Mononuclear cell (primary cell): ENCODE results near the gene WWOX. TPM values are rescaled to one million over a fixed set of nuclear protein-coding genes. Genes with fewer than 3 reads are reported as not detected.

Source experiments
- H3K27me3 ChIP-seq: 2 replicates; pipeline ENCODE4 v1.6.0; 2011; ENCODE audit warnings: low read length, control low read depth; ENCODE audit not compliant: insufficient read depth
- H3K4me1 ChIP-seq: 2 replicates; pipeline ENCODE4 v1.5.1; 2011; ENCODE audit warnings: mild to moderate bottlenecking, low read length, control low read depth; ENCODE audit not compliant: insufficient read depth
- H3K4me3 ChIP-seq: 2 replicates; pipeline ENCODE4 v1.5.1; 2011; ENCODE audit warnings: mild to moderate bottlenecking, low read length, moderate library complexity
- H3K9me3 ChIP-seq: 2 replicates; pipeline ENCODE4 v1.5.1; 2011; ENCODE audit warnings: low read depth, mild to moderate bottlenecking, control low read depth, low read length
- total RNA-seq: library from RNA; depleted of rRNA; stranded (reverse); fragments of >200 nt; gene quantifications from one replicate; pipeline ENCODE4 v1.2.3, GENCODE V29; 2012

WWOX gene
- total RNA-seq, 1 donor, result 22.7 TPM

DNA sequence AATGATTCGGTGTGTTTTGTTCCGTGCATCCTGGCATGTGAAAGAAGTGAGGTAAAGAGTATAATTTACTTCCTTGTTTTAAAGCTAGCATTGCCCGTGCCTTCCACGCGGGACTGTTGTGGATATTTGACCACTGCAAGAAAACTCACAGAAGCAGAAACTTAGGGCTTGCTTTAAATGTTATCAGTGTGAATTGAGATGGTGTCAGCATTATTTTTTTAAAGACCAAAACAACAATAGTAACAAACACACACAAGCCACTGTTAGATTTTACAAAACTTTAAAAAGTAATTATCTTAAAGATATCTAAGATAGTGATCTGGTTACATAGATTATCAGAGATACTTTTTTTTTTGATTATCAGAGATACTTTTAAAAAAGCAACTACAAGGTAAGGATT is 47.4 kb downstream of the WWOX start:
- no peaks in the 10 kb centered on the region for H3K4me1 ChIP-seq
- no peak overlapping the region for H3K4me3 ChIP-seq
- no peaks in the 10 kb centered on the region for H3K9me3 ChIP-seq
- no peaks in the 10 kb centered on the region for H3K27me3 ChIP-seq

DNA sequence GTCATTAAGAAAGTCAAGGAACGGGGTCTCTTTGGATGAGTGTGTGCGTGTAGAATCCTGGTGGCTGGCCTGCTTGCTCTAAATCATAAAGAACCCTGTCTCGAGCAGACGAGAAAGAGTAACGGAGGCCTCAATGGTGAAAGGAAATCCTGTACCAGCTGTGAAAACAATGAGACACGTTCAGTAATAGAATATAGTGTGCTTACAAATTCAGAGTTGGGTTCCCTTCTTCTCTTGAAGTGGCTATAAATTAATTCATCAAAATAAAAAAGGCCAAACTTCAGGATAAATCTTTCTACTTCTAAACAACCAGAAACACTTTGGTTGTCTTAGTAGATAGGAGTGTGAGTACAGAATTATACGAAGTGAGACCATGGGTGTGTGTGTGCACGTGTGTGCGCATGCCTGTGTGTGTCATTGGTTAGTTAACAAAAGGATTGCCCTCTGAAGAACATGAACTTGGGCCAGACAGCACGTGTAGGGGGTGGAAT is 48.5 kb downstream of the WWOX start:
- Histone ChIP-seq H3K4me3 (no peak overlapping the region), H3K27me3 (no peaks in the 10 kb centered on the region), H3K9me3 (no peaks in the 10 kb centered on the region), H3K4me1 (no peaks in the 10 kb centered on the region)

DNA sequence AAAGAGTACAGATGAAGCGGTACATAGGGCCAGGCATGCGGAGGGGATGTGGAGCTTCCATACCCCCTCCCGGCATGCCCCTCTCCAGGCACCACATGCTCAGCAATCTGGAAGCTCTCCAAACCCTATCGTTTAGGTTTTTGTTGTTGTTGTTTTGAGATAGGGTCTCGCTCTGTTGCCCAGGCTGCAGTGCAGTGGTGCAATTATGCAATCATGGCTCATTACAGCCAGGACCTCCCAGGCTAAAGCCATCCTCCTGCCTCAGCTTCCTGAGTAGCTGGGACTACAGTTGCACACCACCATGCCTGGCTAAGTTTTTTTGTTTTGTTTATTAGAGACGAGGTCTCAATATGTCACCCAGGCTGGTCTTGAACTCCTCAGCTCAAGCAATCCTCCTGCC is 50.8 kb downstream of the WWOX start:
- no peak overlapping the region for H3K4me3 ChIP-seq
- H3K27me3 ChIP-seq, result no peaks in the 10 kb centered on the region
- no peaks in the 10 kb centered on the region for H3K9me3 ChIP-seq
- no peaks in the 10 kb centered on the region for H3K4me1 ChIP-seq

DNA sequence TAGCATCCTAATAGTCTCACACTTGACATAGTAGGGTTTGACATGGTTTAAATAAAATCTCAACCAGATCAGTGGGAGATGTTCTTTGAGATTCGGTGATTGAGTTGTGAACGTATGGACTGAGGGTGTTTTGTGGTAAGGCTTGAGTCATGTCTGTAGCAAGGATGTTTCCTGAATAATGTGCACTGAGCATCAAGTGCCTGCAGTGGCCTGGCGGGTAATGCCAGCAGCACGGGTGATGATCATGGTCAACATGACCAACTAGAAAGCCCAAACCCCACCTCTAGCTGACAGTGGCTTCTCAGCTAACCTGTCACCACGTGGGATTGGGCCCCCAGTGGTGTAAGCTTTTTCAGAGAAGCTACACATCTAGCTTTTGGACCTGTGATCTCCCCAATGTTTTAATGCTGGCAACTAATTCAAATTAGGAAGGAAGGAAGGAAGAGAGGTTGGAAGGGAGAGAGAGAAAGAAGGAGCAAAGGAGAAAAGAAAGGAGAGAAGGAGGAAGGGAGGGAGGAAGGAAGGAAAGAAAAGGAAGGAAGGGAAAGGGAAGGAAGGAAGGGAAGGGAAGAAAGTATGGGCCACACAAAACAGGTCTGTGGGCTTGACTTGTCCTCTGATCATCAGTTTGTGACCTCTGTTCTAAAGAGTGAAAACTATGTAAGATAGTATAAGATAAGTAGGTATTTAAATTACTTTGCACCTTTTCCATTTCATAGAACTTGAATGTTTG is 55.4 kb downstream of the WWOX start:
- H3K4me1 ChIP-seq, result no peaks in the 10 kb centered on the region
- no peaks in the 10 kb centered on the region for H3K9me3 ChIP-seq
- no peaks in the 10 kb centered on the region for H3K27me3 ChIP-seq
- H3K4me3 ChIP-seq, result no peak overlapping the region

DNA sequence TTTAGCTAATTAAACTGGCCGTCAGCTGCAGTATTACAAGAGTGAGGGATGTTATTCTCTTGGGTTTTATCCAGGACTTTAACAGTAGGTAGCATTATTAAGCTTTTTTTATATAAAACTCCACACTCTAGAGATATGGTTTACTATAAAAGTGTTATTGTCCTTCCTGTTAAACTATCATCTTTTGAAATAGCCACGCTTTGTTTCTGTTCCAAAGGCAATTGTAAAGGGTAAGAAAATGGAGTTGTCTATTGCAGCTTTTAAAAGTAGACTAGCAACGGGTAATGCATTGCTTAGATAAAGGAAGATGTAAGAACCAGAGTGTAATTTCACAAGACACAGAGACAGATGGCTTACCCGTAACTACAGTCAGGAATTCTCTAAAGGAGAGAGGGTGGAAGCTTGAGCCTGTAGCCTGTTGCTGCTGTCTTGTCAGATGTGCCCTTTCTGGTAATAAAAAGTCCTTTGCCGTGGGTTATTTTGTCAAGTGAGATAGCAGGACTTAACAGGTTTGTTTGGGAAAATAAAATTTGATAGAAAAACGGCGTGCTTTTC is 56.4 kb downstream of the WWOX start:
- no peak overlapping the region for H3K4me3 ChIP-seq

DNA sequence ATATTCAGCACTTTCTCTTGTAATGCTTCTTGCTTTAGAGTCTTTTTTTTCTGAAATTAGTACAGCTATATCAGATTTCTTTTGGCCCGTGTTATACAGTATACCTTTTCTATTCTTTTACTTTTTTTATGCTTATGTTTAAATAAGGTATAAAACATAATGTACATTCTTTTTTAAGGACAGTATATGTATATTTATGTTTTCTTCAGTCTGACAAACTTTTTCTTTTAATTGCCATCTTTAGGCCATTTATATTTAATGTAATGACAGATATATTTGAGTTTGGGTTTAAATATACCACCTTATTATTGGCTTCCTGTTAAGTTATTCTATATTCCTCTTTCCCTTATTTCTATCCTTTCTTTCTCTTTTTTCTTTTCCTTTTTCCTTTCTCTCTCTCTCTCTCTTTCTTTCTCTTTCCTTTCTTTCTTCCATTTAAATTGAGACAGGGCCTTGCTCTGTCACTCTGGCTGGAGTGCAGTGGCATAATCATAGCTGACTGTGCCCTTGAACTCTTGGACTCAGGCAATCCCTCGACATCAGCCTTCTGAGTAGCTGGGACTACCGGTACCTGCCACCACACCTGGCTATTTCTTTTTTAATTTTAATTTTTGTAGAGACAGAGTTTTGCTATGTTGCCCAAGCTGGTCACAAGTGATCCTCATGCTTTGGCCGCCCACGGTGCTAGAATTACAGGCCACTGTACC is 61.7 kb downstream of the WWOX start:
- no peaks in the 10 kb centered on the region for H3K4me1 ChIP-seq
- H3K9me3 ChIP-seq, result no peaks in the 10 kb centered on the region
- H3K4me3 ChIP-seq, result no peak overlapping the region
- H3K27me3 ChIP-seq, result no peaks in the 10 kb centered on the region

More for the DNA sequence above, 56.4 kb downstream of the WWOX start:
- Histone ChIP-seq H3K4me1 (no peaks in the 10 kb centered on the region), H3K9me3 (no peaks in the 10 kb centered on the region), H3K27me3 (no peaks in the 10 kb centered on the region)

DNA sequence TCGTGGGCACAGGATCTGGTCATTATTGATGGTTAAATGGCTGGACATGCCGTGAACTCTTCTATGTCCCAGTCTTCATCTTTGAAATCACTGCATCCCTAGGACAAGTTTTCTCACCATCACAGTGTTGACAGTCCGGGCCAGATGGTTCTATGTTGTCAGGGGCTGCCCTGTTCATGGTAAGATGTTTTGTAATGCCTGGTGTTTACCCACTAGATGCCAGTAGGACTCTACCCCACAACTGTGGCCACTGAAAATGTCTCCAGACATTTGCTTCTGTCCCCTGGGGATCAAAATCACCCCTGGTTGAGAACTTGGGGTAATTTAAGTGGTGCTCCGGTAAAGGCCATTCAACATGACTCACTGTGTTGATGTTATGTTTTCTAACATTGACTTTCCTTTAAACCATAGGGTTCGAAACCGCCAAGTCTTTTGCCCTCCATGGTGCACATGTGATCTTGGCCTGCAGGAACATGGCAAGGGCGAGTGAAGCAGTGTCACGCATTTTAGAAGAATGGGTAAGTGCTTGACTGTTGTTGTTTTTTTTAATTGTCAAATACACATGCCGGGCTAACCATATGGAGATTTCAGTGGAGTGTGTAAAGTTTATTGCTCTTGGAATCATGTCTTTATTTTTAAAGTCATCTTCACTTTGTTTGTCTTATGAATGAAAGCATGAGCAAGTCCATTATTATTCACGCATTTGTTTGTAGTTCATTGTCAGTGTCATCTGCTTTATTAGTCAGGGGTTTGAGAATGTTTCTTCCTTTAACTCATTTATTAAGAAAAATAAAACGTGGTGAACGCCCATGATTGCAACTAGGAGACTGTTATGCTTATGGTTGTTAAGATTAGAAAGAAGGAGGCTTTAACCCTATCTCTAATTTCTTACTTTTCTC is 64.6 kb downstream of the WWOX start:
- no peaks in the 10 kb centered on the region for H3K9me3 ChIP-seq
- no peak overlapping the region for H3K4me3 ChIP-seq
- no peaks in the 10 kb centered on the region for H3K27me3 ChIP-seq
- no peaks in the 10 kb centered on the region for H3K4me1 ChIP-seq

DNA sequence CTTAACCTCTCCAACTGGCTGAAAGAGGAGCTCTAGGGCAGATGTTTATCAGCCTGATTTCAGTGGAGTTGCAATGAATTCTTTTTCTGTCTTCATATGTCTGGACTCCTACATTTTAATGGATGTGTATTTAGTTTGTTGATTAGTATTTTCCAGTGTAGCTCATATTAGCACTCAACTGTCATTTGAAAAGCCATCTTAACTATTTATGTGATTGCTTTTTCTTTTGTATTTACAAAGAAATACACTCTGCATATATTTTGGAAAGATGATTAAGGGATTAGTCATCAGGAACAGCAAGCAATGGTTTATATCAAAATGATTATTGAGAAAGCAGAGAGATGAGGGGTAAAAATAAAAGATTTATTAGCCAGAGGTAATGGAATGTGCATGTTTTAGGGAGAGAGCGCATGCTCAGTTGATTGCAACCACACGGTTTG is 71.1 kb downstream of the WWOX start:
- H3K27me3 ChIP-seq, result no peaks in the 10 kb centered on the region
- H3K4me1 ChIP-seq, result no peaks in the 10 kb centered on the region
- H3K9me3 ChIP-seq, result no peaks in the 10 kb centered on the region
- H3K4me3 ChIP-seq, result no peak overlapping the region

DNA sequence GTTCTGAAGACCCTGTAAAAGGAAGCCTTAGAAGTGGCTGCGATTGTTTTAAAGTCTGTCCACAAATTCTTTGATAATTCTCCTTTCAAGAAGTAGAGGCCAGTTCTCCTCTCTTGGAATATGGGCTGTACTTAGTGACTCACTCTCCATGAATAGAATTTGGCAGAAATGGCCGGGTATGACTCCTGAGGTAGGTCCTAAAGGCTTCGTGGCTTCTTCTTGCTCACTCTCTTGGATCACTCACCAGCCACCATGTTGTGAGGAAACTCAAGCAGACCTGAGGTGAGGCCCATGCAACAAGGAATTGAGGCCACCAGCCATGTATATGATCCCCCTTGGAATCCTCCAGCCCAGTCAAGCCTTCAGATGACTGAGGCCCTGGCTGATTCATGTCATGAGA is 75.8 kb downstream of the WWOX start:
- Histone ChIP-seq H3K27me3 (no peaks in the 10 kb centered on the region), H3K4me1 (no peaks in the 10 kb centered on the region), H3K9me3 (no peaks in the 10 kb centered on the region), H3K4me3 (no peak overlapping the region)

DNA sequence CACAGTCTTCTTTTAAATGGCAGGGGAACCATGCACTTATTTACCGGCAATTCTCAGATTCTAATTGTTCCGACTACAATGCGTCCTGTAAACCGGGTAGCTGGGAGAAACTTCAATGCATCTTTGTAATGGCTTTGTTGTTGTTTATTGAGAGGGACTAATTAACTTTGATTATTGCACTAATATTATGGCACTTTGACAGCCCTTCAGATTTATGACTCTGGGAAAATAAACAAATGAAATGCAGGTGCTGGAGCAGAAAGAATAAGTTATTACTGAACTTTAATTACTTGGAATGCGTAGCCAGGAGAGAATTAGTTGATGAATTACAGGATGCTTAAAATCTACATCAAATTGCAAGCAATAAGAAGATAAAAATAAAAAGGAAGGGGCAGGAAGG is 77.0 kb downstream of the WWOX start:
- Histone ChIP-seq H3K4me3 (no peak overlapping the region), H3K4me1 (no peaks in the 10 kb centered on the region), H3K27me3 (no peaks in the 10 kb centered on the region), H3K9me3 (no peaks in the 10 kb centered on the region)

DNA sequence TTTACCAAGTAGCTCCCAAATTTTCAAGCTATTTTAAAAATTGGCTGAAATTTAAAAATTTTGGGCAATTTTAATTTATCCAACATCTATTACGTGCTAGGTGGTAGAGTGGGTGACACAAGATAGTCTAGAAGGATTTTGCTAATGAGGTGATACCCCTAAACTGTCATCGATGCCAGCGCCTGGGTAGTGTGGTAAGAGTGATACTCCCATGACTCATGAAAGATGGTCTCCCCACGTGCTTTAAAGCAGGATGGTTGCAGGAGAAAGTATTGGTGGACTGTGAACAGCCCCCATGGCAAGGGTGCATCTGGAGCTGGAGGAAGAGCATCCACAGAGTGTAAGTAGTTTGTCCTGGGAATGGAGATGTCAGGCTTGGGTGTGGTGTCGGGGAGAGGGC is 77.8 kb downstream of the WWOX start:
- Histone ChIP-seq H3K9me3 (no peaks in the 10 kb centered on the region), H3K4me3 (no peak overlapping the region), H3K27me3 (no peaks in the 10 kb centered on the region), H3K4me1 (no peaks in the 10 kb centered on the region)

DNA sequence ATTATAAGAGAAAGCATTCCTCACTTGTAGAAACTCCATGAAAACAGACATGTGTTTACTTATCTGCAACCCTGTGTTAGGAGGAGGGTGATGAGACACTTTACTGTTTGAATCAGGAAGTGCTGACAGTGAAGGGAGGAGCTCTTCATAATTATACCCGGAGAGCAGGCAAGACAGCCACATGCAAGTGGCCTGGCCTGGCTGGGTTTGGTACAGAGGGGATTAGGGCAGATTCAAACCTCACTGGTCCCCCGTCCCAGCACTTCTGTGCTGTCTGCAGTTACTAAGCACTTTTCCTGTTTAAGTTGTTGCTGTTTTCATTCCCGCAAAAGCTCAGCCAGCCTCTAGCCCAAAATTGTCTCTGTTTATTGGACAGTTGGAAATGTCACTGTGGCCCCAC is 78.5 kb downstream of the WWOX start:
- Histone ChIP-seq H3K9me3 (no peaks in the 10 kb centered on the region), H3K27me3 (no peaks in the 10 kb centered on the region), H3K4me3 (no peak overlapping the region), H3K4me1 (no peaks in the 10 kb centered on the region)

DNA sequence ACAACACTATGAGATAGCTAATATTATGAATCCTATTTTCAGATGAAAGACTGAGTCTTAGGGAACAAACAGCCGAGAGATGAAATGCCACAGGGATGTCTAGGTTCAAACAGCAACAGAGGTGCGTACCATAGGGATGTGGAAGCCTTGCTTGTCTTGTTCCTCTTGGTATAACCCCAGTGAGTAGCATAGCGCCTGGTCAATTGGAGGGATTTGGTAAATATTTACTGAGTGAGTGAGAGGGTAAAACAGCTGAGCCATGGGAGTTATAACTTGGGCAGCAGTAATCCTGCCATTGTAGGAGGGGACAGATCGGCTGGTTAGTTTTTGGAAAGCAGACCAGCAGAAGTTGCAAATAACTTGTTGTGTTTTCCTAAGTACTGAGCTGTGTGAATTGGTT is 80.2 kb downstream of the WWOX start:
- H3K27me3 ChIP-seq, result no peaks in the 10 kb centered on the region
- H3K4me1 ChIP-seq, result no peaks in the 10 kb centered on the region
- no peak overlapping the region for H3K4me3 ChIP-seq
- H3K9me3 ChIP-seq, result no peaks in the 10 kb centered on the region

DNA sequence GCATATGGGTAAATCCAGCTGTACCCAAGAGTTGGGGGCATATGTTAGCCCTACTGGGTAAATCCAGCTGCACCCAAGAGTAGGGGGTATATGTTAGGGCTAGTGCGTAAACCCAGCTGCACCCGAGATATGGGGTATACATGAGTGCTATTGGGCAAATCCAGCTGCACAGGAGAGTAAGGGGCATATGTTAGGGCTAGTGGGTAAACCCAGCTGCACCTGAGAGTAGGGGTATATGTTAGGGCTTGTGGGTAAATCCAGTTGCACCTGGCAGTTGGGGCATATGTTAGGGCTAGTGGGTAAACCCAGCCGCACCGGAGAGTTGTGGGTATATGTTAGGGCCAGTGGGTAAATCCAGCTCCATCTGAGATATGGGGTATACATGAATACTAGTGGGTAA is 80.9 kb downstream of the WWOX start:
- Histone ChIP-seq H3K4me1 (no peaks in the 10 kb centered on the region), H3K4me3 (no peak overlapping the region), H3K27me3 (no peaks in the 10 kb centered on the region), H3K9me3 (no peaks in the 10 kb centered on the region)
